Right forelimb (tissue), 1 donor: ENCODE measurements around the gene RFFL.
"Not testable (repeated sequence)": the region's sequence is repeated elsewhere in the genome, so short reads cannot be mapped to it uniquely, and the experiment has no call there.

Experiments
- DNase-seq: peaks from one replicate; pipeline ENCODE4 v3.0.0-alpha.2; 2018

Gene RFFL

GRCh38 chr17:35001549-35001948, 62.0 kb downstream of the RFFL start:
- DNase-seq = no peak

DNA sequence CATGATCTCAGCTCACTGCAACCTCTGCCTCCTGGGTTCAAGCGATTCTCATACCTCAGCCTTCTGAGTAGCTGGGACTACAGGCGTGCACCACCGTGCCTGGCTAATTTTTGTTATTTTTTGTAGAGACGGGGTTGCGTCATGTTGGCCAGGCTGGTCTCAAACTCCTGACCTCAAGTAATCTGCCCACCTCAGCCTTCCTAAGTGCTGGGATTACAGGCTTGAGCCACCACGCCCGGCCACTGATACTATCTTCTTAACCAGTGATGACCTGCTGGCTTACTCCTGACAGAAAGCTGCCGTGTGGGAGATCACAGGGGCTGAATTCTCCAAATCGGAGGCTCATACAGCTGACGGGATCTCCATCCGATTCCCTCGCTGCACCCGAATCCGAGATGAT, 62.5 kb downstream of the RFFL start:
- not testable (repeated sequence) for DNase-seq

DNA sequence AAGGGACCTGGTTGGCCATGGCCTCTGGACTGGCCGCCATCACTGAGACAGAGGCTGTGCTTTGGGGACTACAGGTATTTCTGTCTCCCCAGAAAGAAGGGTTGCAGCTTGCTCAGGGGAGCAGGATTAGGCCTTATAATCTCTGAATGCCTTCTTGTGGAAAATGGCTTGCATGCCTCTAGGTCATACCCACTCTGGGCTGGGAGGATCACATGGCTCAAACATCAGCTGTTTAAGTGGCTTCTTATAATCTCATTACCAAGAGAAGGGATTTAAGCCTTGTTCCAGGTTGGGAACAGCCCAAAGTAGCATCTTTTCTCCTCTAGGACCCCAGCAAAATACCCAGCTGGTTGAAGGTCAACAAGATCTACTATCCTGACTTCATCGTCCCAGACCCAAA, 64.1 kb downstream of the RFFL start:
- no peak for DNase-seq

GRCh38 chr17:34998205-34998604, 65.3 kb downstream of the RFFL start:
- no peak for DNase-seq

DNA sequence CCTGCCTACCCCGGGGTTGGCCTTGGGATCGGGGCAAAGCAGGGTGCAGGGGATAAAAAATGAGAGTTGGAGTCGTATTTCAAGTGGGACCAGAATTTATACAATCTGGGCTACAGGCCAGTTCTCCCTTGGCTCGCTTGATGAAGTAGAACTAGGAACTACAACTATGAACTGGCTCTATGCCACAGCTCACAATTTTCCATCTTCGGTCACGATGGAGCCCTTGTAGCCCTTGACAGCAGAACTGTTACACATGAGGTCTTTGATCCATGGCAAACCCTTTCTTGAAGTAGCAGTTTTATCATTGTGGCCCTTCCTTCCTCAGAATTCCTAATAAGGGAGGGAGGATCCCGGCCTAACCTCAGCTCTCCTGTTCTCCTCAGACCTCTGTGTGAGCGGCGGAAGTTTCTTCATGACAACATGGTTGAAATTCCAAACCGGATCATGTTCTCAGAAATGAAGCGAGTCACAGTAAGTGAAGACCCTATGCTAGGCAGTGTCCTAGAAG, 66.1 kb downstream of the RFFL start:
- DNase-seq = peak; percentile 70

DNA sequence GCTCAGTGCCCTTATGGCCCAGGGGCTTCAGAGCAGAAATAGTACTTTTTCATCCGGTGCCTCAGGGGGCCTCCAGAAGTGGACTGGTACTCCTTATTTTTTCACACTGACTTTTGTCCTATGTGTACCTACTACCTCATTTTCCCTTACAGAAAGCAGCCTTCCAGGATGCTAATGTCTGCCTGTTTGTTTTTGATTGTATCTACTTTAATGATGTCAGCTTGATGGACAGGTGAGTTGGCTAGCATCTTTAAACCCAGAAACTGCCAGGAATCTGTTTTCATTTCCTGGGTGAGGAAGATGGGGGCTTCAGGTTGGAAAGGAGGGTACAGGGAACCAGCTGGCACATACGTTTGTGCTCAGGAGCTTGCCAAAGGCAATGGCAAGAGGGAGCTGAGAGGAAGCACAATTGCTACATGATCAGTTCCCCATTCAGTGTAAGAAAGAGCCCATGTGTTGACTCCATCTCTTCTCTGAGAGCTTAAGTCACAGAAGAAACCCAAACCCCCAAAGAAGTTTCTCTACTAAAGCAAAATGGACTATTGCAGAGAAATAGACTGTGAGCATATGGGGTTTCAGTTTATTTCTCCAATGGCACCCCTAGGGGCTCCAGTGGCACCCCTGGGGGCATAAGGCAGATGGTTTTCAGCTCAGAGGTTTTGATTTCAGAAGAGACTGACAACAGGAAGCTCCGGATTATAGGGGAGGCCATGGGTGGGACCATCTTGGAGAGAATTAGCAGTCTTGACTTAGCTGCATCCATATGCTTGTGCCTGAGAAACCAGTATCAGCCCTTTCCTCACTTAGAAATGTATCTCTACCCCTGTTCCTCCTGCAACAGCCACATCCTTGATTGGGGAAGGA, 66.9 kb downstream of the RFFL start:
- DNase-seq = no peak

- DNase-seq = no peak
Measured at GRCh38 chr17:34993031-34993430, 70.5 kb downstream of the RFFL start.

- no peak for DNase-seq
Measured at GRCh38 chr17:34991606-34992005, 71.9 kb downstream of the RFFL start.

DNA sequence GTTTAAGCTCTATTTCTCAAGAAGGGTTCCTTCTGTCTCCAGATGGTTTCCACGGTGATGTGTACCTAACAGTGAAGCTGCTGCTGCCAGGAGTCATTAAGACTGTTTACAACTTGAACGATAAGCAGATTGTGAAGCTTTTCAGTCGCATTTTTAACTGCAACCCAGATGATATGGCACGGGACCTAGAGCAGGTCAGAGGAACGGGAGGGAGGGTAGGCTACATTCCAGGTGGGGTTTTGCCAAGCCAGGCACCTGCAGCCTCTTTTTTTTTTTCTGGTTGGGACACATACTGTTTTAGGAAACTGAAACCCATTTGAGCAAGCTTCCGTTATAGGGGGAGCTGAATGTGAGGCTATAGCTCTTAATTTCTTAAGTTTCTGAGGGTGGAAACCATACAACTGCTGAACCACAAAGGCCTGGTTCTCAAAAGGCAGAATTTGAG, 72.6 kb downstream of the RFFL start:
- DNase-seq = no peak

DNA sequence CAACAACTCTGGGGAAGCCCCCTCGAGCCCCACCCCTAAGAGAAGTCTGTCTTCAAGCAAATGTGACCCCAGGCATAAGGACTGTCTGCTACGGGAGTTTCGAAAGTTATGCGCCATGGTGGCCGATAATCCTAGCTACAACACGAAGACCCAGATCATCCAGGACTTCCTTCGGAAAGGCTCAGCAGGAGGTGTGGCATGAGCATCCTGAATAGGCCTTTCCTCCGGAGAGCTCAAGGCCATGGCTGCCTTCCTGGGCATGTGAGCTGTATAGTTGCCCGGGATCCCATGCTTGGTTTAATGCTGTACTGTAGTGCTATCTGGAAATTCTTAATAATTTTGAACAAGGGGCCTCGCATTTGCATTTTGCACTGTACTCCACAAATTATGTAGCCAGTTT, 74.0 kb downstream of the RFFL start:
- DNase-seq = no peak

- DNase-seq = no peak
Measured at GRCh38 chr17:34988644-34989043, 74.9 kb downstream of the RFFL start.

DNA sequence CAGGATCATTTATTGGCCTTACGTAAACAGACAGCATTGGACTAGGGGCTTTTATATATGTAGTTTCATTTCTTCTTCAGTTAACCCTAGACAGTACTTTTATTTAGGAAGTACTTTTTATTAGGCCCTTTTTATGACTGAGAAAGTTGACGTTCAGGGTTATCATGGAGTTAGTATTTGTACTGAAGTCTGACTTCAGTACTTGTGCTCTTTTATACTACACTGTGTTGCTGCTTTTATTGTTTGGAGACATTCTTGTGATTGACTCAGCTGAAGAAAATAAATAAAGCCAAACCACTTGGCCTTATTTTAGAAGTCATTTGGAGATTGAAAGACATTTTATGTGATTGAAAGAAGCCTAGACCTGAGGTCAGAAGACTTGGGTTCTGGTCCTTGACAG, 76.3 kb downstream of the RFFL start:
- no peak for DNase-seq

DNA sequence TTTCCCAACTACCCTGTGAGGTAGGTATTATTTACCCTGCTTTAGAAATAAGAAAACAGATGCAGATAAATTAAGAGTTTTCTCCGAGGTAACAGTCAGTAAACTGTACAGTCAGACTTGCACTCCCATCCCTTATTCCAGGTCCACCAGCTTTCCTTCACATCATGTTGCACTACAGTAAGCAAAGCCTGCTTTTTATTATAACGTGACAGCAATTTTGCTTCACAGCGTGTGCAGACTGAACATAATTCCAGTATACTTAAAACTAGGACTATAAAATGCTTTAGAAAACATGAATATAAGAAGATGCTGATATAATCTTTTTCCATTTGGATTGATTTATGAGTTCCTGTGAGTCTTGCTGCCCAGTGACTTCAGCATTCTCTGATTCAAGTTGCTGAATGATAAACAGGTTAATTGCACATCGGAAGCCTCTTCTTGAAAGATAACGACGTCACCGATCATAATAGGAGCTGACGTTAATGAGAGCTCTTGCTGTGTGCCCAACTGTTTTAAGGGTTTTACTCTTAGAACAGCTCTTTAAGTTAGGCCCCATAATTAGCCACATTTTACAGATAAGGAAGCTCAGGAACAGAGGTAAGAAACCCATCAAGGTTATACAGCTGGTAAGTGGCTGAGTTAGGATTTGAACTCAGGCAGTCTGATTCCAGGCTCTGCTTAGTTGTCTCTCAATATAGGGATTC, 81.8 kb downstream of the RFFL start:
- no peak for DNase-seq

GRCh38 chr17:34980681-34981537, 82.6 kb downstream of the RFFL start:
- DNase-seq = no peak

GRCh38 chr17:34980353-34980680, 83.2 kb downstream of the RFFL start, which contains the start of gene LIG3:
LIG3 (plus strand) TSS chr17:34980512; CDS start chr17:34983006, 2,494 bp downstream.
- peak; percentile 98 for DNase-seq

DNA sequence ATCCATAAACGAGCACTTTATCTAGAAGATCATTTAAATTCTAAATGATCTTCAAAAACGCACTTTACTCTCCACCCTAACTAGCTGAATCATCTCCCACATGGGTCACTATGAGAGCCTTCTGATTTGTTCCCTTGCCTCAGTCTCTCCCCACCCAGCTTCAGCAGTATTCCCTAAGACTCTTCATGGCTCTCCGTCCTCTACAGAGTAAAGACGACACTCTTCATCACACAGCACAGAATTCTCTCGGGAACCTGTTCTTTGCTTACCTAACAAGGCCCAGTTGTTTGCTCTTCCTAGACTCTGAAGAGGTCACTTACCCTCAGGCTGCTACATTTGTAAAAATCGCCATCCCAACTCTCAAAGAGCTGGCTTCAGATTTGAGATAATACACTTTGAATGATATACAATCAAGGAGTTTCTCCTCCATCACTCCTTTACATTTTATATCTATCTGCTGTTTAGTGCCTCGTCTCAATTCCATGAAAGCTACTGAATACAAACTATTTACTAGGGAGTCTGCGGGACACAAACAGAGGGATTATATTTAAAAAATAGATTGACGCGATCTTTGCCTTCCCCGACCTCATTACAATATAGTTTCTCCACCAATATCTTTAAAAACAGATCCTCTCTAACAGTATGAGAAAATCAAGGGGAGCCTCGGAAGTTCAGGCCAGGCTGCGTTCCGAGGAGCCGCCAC, 83.7 kb downstream of the RFFL start:
- DNase-seq = no peak

- no peak for DNase-seq
Measured at GRCh38 chr17:34979153-34979552, 84.4 kb downstream of the RFFL start.

DNA sequence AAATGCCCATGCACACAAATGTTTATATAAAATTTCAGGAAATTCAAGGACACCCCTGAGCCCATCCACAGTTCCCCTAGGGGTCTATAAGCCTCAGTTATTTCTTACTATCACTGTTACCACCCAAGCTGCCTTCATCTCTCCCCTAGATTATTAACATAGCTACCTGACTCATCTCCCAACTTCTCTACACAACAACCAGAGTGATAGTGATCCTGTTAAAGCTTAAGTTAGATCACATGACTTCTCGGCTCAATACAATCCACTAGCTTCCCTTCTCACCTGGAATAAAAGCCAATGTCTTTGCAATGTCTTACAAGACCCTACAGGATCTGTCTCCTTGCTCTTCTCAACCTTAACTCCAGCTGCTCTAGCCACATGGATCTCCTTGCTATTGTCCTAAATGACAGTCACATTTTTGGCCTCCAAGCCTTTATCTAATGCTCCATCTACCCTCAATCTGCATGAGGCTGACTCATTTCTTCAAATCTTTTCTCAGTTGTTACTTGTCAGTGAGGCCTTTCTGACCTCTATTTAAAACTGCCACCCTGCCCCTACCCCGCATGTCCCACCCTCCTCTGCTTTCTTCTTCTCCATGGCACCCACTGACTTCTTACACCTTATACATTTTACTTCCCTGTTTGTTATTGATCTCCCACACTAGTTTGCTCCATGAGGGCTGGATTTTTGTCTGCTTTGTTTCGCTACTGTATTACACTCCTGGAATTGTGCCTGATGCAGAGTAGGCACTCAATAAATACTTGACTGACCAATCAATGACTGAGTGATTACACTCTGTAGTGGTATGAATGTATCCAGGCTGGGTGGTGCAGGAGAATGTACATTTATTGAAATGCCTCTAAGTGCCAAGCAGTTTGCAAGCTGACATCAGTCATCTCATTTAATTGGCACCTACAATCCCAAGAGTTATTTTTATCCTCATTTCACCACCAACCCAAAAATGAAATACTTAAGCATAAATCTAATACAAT, 88.4 kb downstream of the RFFL start:
- DNase-seq = no peak

- no peak for DNase-seq
Measured at GRCh38 chr17:34974179-34974578, 89.3 kb downstream of the RFFL start.

- DNase-seq = peak; percentile 95
Measured at GRCh38 chr17:34961093-34961911, 102.2 kb downstream of the RFFL start, which contains the start of the genes CCT6B and ZNF830. CCT6B (minus strand) TSS chr17:34961460; CDS start chr17:34961393, 67 bp downstream. ZNF830 (plus strand) TSS chr17:34961540; CDS start chr17:34961567, 27 bp downstream.
